22Rv1 (cell line): Measurements from ENCODE around the gene CCDC188.

Experiments used
- H3K27ac ChIP-seq: fragments of 450-650 bp; 2 replicates; pipeline ENCODE4 v1.5.1; 2017
- CTCF ChIP-seq: fragments of 450-650 bp; IDR thresholded peaks from 2 replicates; pipeline ENCODE4 v1.5.1; 2017; ENCODE audit warnings: mild to moderate bottlenecking
- ZFX ChIP-seq: fragments of 450-650 bp; IDR thresholded peaks from 2 replicates; pipeline ENCODE4 v1.6.1; 2017; ENCODE audit warnings: antibody characterized with exemption, borderline replicate concordance

The CCDC188 gene

DNA sequence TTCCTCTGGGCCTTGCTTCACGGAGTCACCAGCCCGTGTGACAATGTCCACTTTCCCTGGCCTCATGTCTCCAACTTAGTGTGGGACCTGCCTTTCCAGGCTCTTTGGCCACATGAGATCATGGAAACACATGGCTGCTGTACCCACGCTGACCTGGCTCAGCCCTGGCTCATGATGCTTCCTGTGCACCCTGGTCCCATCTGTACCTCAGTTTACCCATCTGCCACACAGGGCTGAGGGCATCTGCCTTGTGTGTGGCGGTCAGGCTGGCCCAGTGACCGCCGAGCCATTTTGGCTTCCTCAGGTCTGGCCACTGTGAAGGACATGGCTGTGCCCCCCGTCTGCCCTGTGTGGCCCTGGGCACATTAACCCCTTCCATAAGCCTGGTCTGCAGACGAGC, 32.2 kb upstream of the CCDC188 start:
- TF ChIP-seq CTCF, result no peak
- TF ChIP-seq ZFX, result no peak

GRCh38 chr22:20182365-20182764, 31.5 kb upstream of the CCDC188 start:
- no peak overlapping the region for H3K27ac ChIP-seq
- TF ChIP-seq CTCF (no peak), ZFX (no peak)

More for the DNA sequence above, 32.2 kb upstream of the CCDC188 start:
- no peak overlapping the region for H3K27ac ChIP-seq

- H3K27ac ChIP-seq, result no peak overlapping the region
- no peak for TF ChIP-seq ZFX
- no peak for TF ChIP-seq CTCF
Measured at GRCh38 chr22:20181884-20182236, 31.0 kb upstream of the CCDC188 start.

- no peak overlapping the region for H3K27ac ChIP-seq
- TF ChIP-seq ZFX (no peak), CTCF (no peak)
Measured at GRCh38 chr22:20181194-20181883, 30.5 kb upstream of the CCDC188 start.

GRCh38 chr22:20180640-20181039, 29.8 kb upstream of the CCDC188 start:
- TF ChIP-seq ZFX, result no peak
- TF ChIP-seq CTCF, result no peak; the same call in none of the 2 replicates
- no peak overlapping the region for H3K27ac ChIP-seq

DNA sequence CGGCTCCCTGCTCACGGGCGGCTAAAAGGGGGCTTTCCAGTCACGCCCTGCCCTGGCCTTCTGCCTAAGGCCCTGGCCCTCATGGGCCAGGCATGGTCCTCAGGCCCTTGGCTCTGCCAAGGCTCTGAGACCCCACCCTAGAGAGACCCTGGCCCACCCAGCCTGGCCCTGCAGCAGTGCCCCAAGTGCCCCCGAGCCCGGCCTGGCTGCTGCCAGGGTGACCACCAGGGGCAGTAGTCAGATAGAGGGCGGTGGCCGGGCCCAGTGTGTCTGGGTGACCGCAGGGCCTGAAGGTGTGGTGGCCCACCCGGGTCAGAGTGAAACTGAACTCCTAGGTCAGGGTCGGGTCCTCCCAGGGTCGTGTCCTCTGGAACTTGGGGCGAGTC, 29.4 kb upstream of the CCDC188 start:
- peak; percentile 61 for TF ChIP-seq CTCF
- no peak for TF ChIP-seq ZFX
- no peak overlapping the region for H3K27ac ChIP-seq

DNA sequence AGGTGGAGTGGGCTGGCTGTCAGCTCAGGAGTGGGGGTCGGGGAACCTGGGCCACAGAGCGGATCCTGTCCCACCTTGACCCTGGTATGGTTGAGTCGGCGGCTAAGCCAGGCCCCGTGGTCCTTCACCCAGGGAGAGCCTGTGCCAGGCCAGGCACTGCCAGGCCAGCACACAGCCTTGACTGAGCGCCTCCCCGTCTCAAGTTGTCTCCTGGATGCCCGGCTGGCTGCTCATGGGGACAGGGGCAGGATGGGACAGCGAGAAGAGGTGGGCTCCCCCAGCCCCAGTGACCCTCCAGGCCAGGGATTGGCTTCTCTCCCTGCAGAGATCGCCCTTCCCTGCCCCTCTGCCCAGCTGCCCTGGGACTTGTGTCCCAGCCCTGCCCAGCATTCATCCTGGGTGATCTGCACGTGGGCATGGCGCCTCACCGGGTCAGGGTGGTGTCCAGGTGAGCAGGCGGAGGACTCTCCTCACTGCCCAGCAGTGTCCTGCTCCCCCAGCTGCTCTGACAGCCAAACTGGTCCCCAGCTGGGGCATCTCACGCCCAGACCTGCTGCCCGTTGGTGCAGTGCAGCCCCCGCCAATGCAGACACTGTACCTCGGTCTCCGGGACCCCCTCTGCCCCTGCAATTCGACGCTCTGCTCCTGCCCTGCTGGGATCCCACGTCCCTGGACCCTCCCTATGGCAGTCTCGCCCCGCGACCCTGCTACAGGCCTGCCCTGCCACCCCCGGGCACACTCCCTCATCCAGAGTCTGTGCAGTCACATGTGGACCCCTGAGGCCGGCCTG, 28.8 kb upstream of the CCDC188 start:
- TF ChIP-seq ZFX, result no peak
- TF ChIP-seq CTCF, result no peak
- no peak overlapping the region for H3K27ac ChIP-seq
